SK-N-SH (cell line): ENCODE measurements around the gene GJB1.

ENCODE experiments used
- CTCF ChIP-seq: fragments of 200-600 bp; sonication (generic); IDR thresholded peaks from 2 replicates; pipeline ENCODE4 v1.6.1; 2017; ENCODE audit warnings: antibody characterized with exemption, mild to moderate bottlenecking, moderate library complexity
- GABPA ChIP-seq: IDR thresholded peaks from 2 replicates; pipeline ENCODE4 v1.4.0; 2012; ENCODE audit warnings: low read depth, mild to moderate bottlenecking
- MXI1 ChIP-seq: IDR thresholded peaks from 2 replicates; pipeline ENCODE4 v1.6.1; 2012; ENCODE audit warnings: mild to moderate bottlenecking, low read depth, low read length, improper control_type of control experiment
- SMC3 ChIP-seq: IDR thresholded peaks from 2 replicates; pipeline ENCODE4 v1.6.1; 2012; ENCODE audit warnings: low read depth, low read length, improper control_type of control experiment
- USF2 ChIP-seq: fragments of 150-350 bp; IDR thresholded peaks from 2 replicates; pipeline ENCODE4 v1.6.1; 2017; ENCODE audit warnings: antibody characterized with exemption, low read length, low read depth, borderline replicate concordance
- ZBTB33 ChIP-seq: IDR thresholded peaks from 2 replicates; pipeline ENCODE4 v1.4.0; 2012; ENCODE audit warnings: low read depth, borderline replicate concordance

GRCh38 chrX:71235482-71235881 lies 12.5 kb downstream of the GJB1 start:
- TF ChIP-seq CTCF, result no peak
- TF ChIP-seq ZBTB33, result no peak
- TF ChIP-seq GABPA, result no peak
- no peak for TF ChIP-seq USF2
- TF ChIP-seq SMC3, result no peak
- TF ChIP-seq MXI1, result no peak
